K562 (cell line): ENCODE measurements around the gene ADNP. TPM values are rescaled to one million over a fixed set of nuclear protein-coding genes. Genes with fewer than 3 reads are reported as not detected.

Experiments used
- CEBPG ChIP-seq, 3 experiments: fragments of 200-800 bp in 1 of 3; sonication (Bioruptor generic) in 1 of 3; sonication (generic) in 1 of 3; formaldehyde crosslinking in 1 of 3; IDR thresholded peaks in 2 of 3; conservative IDR thresholded peaks in 1 of 3; 2 replicates each; pipeline versions ENCODE4 v1.6.1 to v1.8.0; 2016 to 2022; ENCODE audit warnings: missing compliant biosample characterization in 2 of 3, missing genetic modification characterization in 2 of 3, mild to moderate bottlenecking in 1 of 3, missing genetic modification reagents in 1 of 3
- E2F4 ChIP-seq: sonication (generic); formaldehyde crosslinking; IDR thresholded peaks from 2 replicates; pipeline ENCODE4 v1.8.0; 2022; ENCODE audit warnings: mild to moderate bottlenecking, low read depth, missing genetic modification reagents
- ETV6 ChIP-seq, 3 experiments: fragments of 150-350 bp in 1 of 3; sonication (generic) in 1 of 3; formaldehyde crosslinking in 1 of 3; IDR thresholded peaks; 2 replicates each; pipeline versions ENCODE4 v1.6.1 to v1.8.0; 2014 to 2022; ENCODE audit warnings: borderline replicate concordance in 2 of 3, low read depth in 2 of 3, antibody characterized with exemption in 1 of 3, low read length in 1 of 3, mild to moderate bottlenecking in 1 of 3, missing genetic modification reagents in 1 of 3
- NKRF ChIP-seq: fragments of 450-650 bp; IDR thresholded peaks from 2 replicates; pipeline ENCODE4 v1.6.1; 2016; ENCODE audit warnings: borderline replicate concordance
- POLR2AphosphoS2 ChIP-seq: IDR thresholded peaks from 2 replicates; pipeline ENCODE4 v1.6.1; 2012; ENCODE audit warnings: low read length, improper control_type of control experiment
- POLR2AphosphoS5 ChIP-seq: IDR thresholded peaks from 2 replicates; pipeline ENCODE4 v1.6.1; 2011; ENCODE audit warnings: mild to moderate bottlenecking, low read depth, low read length, moderate library complexity; ENCODE audit not compliant: control insufficient read depth, insufficient read depth
- POLR2H ChIP-seq: IDR thresholded peaks from 2 replicates; pipeline ENCODE4 v1.6.1; 2016; ENCODE audit warnings: missing genetic modification characterization, low read depth, mild to moderate bottlenecking, control low read depth, missing compliant biosample characterization, moderate library complexity
- RNF2 ChIP-seq: sonication (generic); IDR thresholded peaks from 2 replicates; pipeline ENCODE4 v1.6.1; 2016
- SOX6 ChIP-seq: fragments of 450-650 bp; IDR thresholded peaks from 2 replicates; pipeline ENCODE4 v1.6.1; 2014; ENCODE audit warnings: mild to moderate bottlenecking
- SPI1 ChIP-seq: IDR thresholded peaks from 2 replicates; pipeline ENCODE4 v1.6.1; 2011; ENCODE audit warnings: low read depth, low read length, control low read depth, borderline replicate concordance
- SREBF1 ChIP-seq: fragments of 150-350 bp; IDR thresholded peaks from 2 replicates; pipeline ENCODE4 v1.6.1; 2014; ENCODE audit warnings: antibody characterized with exemption, low read depth, low read length, borderline replicate concordance
- TBP ChIP-seq: optimal IDR thresholded peaks from 2 replicates; pipeline ENCODE3; 2011; ENCODE audit warnings: low read depth, low read length, improper control_type of control experiment
- ZFX ChIP-seq: sonication (generic); formaldehyde crosslinking; IDR thresholded peaks from 2 replicates; pipeline ENCODE4 v1.8.0; 2022; ENCODE audit warnings: mild to moderate bottlenecking, missing genetic modification reagents, moderate library complexity
- ZNF143 ChIP-seq: sonication (generic); formaldehyde crosslinking; IDR thresholded peaks from 2 replicates; pipeline ENCODE4 v1.9.0; 2022; ENCODE audit warnings: mild to moderate bottlenecking, missing genetic modification reagents
- ZNF23 ChIP-seq: fragments of 250-450 bp; sonication (Bioruptor Pico); IDR thresholded peaks from 2 replicates; pipeline ENCODE4 v1.4.0; 2020; ENCODE audit warnings: mild to moderate bottlenecking
- ZNF586 ChIP-seq: fragments of 450-650 bp; formaldehyde crosslinking; conservative IDR thresholded peaks from 2 replicates; pipeline ENCODE4 v1.4.0; 2020; ENCODE audit warnings: mild to moderate bottlenecking, moderate library complexity
- polyA plus RNA-seq, 8 experiments: library from polyadenylated mRNA; depleted of rRNA in 4 of 8; stranded (reverse) in 5 of 8; unstranded in 3 of 8; fragments of >200 nt; fragmentation: Nextera tagmentation in 2 of 8; fragmentation: Illumina TruSeq in 1 of 8; extraction: Ambion mirVana in 2 of 8; extraction: Trizol in 1 of 8; gene quantifications; 2 replicates each; pipeline versions ENCODE4 v1.2.1 to v1.2.3, GENCODE V29; 2011 to 2014; ENCODE audit warnings: inconsistent platforms in 1 of 8, missing spikeins in 1 of 8
- total RNA-seq, 7 experiments: library from RNA; depleted of rRNA in 6 of 7; stranded (reverse); fragments of >200 nt in 6 of 7; fragmentation: Illumina TruSeq in 2 of 7; extraction: Trizol in 2 of 7; gene quantifications; 2 replicates each; pipeline versions ENCODE4 v1.2.1 to v1.2.3, GENCODE V29; 2011 to 2021; ENCODE audit warnings: low replicate concordance in 1 of 7
- TF ChIP-seq, protein P1 (sequence below): fragments of 250-450 bp; sonication (Bioruptor Pico); IDR thresholded peaks from 2 replicates; pipeline ENCODE4 v1.9.0; 2021; ENCODE audit warnings: mild to moderate bottlenecking, inconsistent platforms
- TF ChIP-seq, protein P2 (sequence below): fragments of 200-800 bp; sonication (Bioruptor generic); IDR thresholded peaks from 2 replicates; pipeline ENCODE4 v1.6.1; 2017; ENCODE audit warnings: missing genetic modification characterization, missing compliant biosample characterization

Gene ADNP
- total and polyA plus RNA-seq, 9 of the 15 experiments (the other 6 are each of a cell fraction or from before 2014, with no cell fraction given), result 17.8 to 59.9 (median 25.3) TPM

DNA sequence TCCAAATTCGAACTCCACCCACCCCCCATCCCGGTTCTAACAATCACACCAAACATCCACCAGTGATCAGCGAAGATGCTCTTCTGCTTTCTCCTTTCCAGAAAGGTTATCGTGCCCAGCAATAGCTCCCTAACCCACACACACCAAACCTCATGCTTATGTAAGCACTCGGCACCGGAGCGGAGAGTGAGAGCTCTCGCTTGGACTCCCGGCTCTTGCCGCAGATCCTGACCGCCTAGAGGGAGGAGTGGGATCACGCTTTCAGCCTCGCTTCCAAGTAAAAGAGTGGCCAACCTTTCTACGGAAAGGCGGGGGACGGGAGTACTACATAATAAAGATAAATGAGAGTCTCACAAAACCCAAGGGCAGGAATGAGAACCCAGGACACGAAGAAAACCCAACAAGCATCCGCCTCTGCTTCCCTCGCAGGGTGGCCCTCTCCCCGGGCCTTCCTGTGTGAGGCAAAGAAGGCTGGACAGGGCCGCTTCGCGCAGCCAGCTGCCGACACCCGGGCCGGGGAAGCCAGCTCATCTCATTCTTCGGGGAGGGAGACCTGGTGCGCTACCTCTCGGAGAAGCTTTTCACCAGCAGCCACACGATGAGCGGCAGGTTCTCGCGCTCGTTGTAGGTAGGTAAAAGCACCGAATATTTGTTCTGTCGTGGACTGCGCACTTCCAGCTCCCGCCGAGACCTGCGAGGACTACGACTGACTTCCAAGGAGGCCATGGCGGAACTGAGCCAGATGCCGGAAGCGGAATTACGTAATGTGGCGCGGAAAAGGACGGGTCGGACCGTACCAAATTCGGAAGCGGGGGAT lies 26.8 kb upstream of the ADNP start, which contains the start of gene DPM1 (continued):
- TF ChIP-seq ETV6 (IDR thresholded peaks at IDR 0.05; ENCODE audit: borderline replicate concordance in 1 of 2, low read depth in 2 of 2, low read length in 1 of 2) (peak in 1 of 2 experiments; percentile 68; a peak in 1 of 4 replicates), ETV6 (CRISPR knock-in tag; IDR thresholded peaks at IDR 0.05; ENCODE audit: borderline replicate concordance) (peak; percentile 87; the same call in 1 of the 2 replicates), ZFX (peak; percentile 54), E2F4 (CRISPR knock-in tag) (0 out of 2 replicates have a peak, but pooled peaks have one; percentile 20), SOX6 (no peak; the same call in 1 of the 2 replicates), RNF2 (0 out of 2 replicates have a peak, but pooled peaks have one; percentile 27), NKRF (peak; percentile 77), SREBF1 (peak; percentile 88; the same call in 1 of the 2 replicates), TBP (peak; percentile 98), POLR2AphosphoS5 (peak; percentile 96), POLR2AphosphoS2 (peak; percentile 65; the same call in 1 of the 2 replicates), POLR2H (tag) (peak; percentile 92), CEBPG (CRISPR knock-in tag; IDR thresholded peaks at IDR 0.05) (peak; percentile 68; the same call in 1 of the 2 replicates), CEBPG (tag; conservative IDR thresholded peaks at IDR 0.05 in 1 of 2, IDR thresholded peaks at IDR 0.05 in 1 of 2) (peak; percentile 83 to 92), SPI1 (peak; percentile 18; the same call in 1 of the 2 replicates), ZNF23 (CRISPR knock-in tag) (no peak), ZNF143 (0 out of 2 replicates have a peak, but pooled peaks have one; percentile 46), ZNF586 (CRISPR knock-in tag) (no peak)
- TF ChIP-seq, protein P1, sequence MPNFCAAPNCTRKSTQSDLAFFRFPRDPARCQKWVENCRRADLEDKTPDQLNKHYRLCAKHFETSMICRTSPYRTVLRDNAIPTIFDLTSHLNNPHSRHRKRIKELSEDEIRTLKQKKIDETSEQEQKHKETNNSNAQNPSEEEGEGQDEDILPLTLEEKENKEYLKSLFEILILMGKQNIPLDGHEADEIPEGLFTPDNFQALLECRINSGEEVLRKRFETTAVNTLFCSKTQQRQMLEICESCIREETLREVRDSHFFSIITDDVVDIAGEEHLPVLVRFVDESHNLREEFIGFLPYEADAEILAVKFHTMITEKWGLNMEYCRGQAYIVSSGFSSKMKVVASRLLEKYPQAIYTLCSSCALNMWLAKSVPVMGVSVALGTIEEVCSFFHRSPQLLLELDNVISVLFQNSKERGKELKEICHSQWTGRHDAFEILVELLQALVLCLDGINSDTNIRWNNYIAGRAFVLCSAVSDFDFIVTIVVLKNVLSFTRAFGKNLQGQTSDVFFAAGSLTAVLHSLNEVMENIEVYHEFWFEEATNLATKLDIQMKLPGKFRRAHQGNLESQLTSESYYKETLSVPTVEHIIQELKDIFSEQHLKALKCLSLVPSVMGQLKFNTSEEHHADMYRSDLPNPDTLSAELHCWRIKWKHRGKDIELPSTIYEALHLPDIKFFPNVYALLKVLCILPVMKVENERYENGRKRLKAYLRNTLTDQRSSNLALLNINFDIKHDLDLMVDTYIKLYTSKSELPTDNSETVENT (CRISPR knock-in tag), result 0 out of 2 replicates have a peak, but pooled peaks have one; percentile 34
- TF ChIP-seq, protein P2, sequence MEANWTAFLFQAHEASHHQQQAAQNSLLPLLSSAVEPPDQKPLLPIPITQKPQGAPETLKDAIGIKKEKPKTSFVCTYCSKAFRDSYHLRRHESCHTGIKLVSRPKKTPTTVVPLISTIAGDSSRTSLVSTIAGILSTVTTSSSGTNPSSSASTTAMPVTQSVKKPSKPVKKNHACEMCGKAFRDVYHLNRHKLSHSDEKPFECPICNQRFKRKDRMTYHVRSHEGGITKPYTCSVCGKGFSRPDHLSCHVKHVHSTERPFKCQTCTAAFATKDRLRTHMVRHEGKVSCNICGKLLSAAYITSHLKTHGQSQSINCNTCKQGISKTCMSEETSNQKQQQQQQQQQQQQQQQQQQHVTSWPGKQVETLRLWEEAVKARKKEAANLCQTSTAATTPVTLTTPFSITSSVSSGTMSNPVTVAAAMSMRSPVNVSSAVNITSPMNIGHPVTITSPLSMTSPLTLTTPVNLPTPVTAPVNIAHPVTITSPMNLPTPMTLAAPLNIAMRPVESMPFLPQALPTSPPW (CRISPR knock-in tag), result peak; percentile 49
